A549 (cell line): ENCODE results near the gene CHRNA4.

Source experiments
- EHMT2 ChIP-seq: fragments of 200-600 bp; sonication (generic); IDR thresholded peaks from 2 replicates; pipeline ENCODE4 v1.6.1; 2016; ENCODE audit warnings: antibody characterized with exemption, low read depth, mild to moderate bottlenecking, moderate library complexity
- HDAC2 ChIP-seq: fragments of 200-600 bp; sonication (generic); IDR thresholded peaks from 2 replicates; pipeline ENCODE4 v1.6.1; 2016
- MYC ChIP-seq: IDR thresholded peaks from 2 replicates; pipeline ENCODE4 v1.6.1; 2012; ENCODE audit warnings: mild to moderate bottlenecking, inconsistent platforms, low read length, improper control_type of control experiment, borderline replicate concordance
- PHF8 ChIP-seq: fragments of 200-600 bp; sonication (generic); IDR thresholded peaks from 2 replicates; pipeline ENCODE4 v1.6.1; 2016; ENCODE audit warnings: low read depth, mild to moderate bottlenecking, antibody characterized with exemption, moderate library complexity, borderline replicate concordance
- TF ChIP-seq, protein P1 (sequence below): IDR thresholded peaks from 2 replicates; pipeline ENCODE4 v1.6.1; 2012
- TF ChIP-seq, protein P2 (sequence below): fragments of >200 bp; sonication (Bioruptor Twin); formaldehyde crosslinking; IDR thresholded peaks from 3 replicates; pipeline ENCODE4 v1.5.1; 2016

DNA sequence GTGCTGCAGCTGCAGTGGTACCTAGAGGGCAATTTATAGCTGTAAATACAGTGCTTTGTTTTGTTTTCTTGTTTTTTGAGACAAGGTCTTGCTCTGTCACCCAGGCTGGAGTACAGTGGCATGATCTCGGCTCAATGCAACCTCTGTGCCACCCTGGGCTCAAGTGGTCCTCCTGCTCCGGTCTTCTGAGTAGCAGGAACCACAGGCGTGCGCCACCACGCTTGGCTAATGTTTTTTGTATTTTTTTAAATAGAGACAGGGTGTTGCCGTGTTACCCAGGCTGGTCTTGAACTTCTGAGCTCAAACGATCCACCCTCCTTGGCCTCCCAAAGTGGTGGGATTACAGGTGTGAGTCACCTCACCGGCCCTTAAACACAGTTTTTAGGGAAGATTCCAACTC, 26.8 kb downstream of the CHRNA4 start:
- TF ChIP-seq HDAC2, result no peak
- TF ChIP-seq, protein P1, sequence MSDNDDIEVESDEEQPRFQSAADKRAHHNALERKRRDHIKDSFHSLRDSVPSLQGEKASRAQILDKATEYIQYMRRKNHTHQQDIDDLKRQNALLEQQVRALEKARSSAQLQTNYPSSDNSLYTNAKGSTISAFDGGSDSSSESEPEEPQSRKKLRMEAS, result no peak
- TF ChIP-seq EHMT2, result no peak
- no peak for TF ChIP-seq MYC
- TF ChIP-seq PHF8, result no peak
- TF ChIP-seq, protein P2, sequence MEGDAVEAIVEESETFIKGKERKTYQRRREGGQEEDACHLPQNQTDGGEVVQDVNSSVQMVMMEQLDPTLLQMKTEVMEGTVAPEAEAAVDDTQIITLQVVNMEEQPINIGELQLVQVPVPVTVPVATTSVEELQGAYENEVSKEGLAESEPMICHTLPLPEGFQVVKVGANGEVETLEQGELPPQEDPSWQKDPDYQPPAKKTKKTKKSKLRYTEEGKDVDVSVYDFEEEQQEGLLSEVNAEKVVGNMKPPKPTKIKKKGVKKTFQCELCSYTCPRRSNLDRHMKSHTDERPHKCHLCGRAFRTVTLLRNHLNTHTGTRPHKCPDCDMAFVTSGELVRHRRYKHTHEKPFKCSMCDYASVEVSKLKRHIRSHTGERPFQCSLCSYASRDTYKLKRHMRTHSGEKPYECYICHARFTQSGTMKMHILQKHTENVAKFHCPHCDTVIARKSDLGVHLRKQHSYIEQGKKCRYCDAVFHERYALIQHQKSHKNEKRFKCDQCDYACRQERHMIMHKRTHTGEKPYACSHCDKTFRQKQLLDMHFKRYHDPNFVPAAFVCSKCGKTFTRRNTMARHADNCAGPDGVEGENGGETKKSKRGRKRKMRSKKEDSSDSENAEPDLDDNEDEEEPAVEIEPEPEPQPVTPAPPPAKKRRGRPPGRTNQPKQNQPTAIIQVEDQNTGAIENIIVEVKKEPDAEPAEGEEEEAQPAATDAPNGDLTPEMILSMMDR, result no peak
